ENCODE measurements around the gene ALDH3B1. TPM values are rescaled to one million over a fixed set of nuclear protein-coding genes. Genes with fewer than 3 reads are reported as not detected.

ALDH3B1 gene
- total RNA-seq, 2 donors from 2014 or later = 1.1 TPM

DNA sequence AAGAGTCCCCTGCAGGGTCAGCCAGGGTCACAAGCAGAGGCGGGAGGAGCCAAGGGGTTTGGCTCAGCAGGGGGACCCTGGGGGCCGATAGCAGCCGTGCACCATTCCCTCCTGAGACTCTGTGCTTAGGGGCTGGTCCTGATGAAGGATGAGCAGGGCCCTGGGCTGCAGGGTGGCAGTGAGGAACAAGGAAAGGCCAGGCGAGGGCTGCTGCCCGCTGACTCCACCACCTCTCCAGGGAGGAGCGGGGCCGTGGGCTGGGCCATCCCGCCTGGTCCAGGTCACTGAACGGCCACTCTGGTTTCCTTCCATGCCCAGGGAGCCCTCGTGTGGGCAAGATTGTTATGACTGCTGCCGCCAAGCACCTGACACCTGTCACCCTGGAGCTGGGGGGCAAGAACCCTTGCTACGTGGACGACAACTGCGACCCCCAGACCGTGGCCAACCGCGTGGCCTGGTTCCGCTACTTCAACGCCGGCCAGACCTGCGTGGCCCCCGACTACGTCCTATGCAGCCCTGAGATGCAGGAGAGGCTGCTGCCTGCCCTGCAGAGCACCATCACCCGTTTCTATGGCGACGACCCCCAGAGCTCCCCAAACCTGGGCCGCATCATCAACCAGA is 11.2 kb downstream of the ALDH3B1 start:
- Mint-ChIP-seq H3K36me3 (ENCODE audit: low read depth) (no peaks in the 10 kb centered on the region), H3K27me3 (peaks cover 5% of the 10 kb centered on the region), H3K4me3 (no peak overlapping the region), H3K4me1 (no peaks in the 10 kb centered on the region), H3K27ac (no peak overlapping the region)
- no peak for ATAC-seq
- H3K9me3 ChIP-seq (ENCODE audit: control insufficient read depth, low read length, poor library complexity, severe bottlenecking) = no peaks in the 10 kb centered on the region
- DNase-seq = no peak

DNA sequence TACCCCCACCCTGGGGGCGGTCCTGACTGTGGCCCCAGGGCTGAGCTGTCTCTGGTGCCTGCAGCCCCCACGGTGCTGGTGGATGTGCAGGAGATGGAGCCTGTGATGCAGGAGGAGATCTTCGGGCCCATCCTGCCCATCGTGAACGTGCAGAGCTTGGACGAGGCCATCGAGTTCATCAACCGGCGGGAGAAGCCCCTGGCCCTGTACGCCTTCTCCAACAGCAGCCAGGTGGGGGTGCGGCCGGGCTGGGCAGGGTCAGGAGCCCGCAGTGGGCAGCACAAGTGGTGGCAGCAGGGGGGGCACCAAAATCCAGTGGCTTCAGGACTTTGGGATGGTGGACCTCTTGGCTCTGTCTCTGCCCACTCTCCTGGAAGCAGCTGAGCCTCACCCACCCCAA is 12.4 kb downstream of the ALDH3B1 start:
- Mint-ChIP-seq H3K36me3 (ENCODE audit: low read depth) (no peaks in the 10 kb centered on the region), H3K27ac (no peak overlapping the region), H3K4me1 (no peaks in the 10 kb centered on the region), H3K27me3 (peaks cover 5% of the 10 kb centered on the region), H3K4me3 (no peak overlapping the region)
- ATAC-seq = no peak
- no peaks in the 10 kb centered on the region for H3K9me3 ChIP-seq (ENCODE audit: control insufficient read depth, low read length, poor library complexity, severe bottlenecking)
- DNase-seq = no peak

DNA sequence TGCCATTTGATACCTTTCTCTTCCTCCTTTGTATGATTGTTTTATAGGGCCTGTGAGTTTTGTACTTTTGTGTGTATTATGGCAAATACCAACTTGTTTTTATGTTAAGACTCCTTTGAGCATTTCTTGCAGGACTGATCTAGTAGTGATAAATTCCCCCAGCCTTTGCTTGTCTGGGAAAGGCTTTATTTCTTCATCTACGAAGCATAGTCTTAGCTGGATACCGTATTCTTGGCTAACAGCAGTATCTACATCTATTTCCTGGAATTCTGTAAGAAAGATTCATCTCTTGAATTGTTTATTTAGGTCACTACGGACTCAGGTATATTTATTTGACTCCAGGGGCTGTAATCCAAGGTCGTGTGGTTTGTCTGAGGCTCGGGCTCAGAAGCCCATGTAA is 14.4 kb downstream of the ALDH3B1 start:
- no peaks in the 10 kb centered on the region for H3K9me3 ChIP-seq (ENCODE audit: control insufficient read depth, low read length, poor library complexity, severe bottlenecking)
- peaks cover 5% of the 10 kb centered on the region for H3K4me1 Mint-ChIP-seq
- DNase-seq (no peak), ATAC-seq (no peak)
- peaks cover 5% of the 10 kb centered on the region for H3K27me3 Mint-ChIP-seq
- no peaks in the 10 kb centered on the region for H3K36me3 Mint-ChIP-seq (ENCODE audit: low read depth)
- no peak overlapping the region for H3K4me3 Mint-ChIP-seq
- H3K27ac Mint-ChIP-seq = no peak overlapping the region

DNA sequence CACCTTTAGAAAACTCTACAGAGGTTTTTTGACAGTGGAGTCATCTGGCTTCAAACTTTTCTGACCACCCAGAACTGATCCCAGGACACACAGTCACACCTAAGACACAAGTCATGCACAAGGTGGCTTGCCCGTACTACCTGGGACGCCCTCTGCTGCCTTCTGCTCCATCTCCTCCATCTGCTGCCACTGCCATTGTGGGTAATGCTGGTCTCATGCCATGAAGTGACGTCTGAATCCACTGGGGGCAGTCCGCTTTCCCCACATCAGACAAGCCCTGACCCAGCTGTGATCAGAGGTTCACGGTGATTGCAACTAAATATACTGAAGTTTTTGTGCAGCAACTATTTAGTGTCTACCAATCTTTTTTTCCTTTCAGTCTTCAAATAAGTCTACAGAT is 14.9 kb downstream of the ALDH3B1 start:
- H3K9me3 ChIP-seq (ENCODE audit: control insufficient read depth, low read length, poor library complexity, severe bottlenecking) = no peaks in the 10 kb centered on the region
- DNase-seq (no peak), ATAC-seq (peak; percentile 41)
- H3K36me3 Mint-ChIP-seq (ENCODE audit: low read depth) = no peaks in the 10 kb centered on the region
- no peak overlapping the region for H3K4me3 Mint-ChIP-seq
- peaks cover 5% of the 10 kb centered on the region for H3K27me3 Mint-ChIP-seq
- no peak overlapping the region for H3K27ac Mint-ChIP-seq
- peaks cover 9% of the 10 kb centered on the region for H3K4me1 Mint-ChIP-seq

DNA sequence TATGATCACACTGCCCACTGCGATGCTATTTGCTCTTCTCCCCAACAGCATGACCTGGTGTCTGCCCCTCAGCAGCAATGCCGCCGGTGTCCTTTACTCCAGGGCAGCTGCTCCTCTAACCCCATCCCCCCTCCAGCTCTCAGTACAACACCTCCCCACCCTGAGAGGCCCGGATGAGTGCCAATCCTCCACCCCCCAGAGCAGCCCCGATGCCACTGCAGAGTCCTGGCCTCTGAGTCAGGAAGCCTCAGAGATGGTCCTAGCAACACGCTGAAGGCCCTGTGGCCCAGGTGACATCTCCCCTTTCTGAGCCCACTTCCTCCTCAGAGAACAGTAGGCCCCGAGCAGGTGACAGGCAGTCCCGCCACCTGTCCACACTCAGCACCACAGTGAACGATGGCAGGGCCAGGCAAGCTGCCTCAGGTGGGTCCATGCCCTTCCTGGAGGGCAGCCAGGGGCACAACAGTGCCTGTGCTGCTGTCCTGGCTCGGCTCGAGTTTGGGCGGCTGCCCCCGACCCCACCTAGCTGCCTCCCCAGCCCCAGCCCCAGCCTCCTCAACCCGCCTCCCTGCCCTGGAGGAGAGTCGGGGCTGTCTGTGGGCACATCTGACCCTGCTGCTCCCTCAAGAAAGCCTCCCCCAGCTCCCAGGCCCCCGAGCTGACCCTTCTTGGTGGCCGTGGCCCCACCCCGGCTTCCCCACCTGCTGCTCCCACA is 16.4 kb downstream of the ALDH3B1 start:
- Mint-ChIP-seq H3K27ac (peak overlapping the region; percentile 14), H3K4me3 (no peak overlapping the region), H3K36me3 (ENCODE audit: low read depth) (peaks cover 3% of the 10 kb centered on the region), H3K27me3 (no peaks in the 10 kb centered on the region), H3K4me1 (peaks cover 12% of the 10 kb centered on the region)
- ATAC-seq (no peak), DNase-seq (no peak)
- H3K9me3 ChIP-seq (ENCODE audit: control insufficient read depth, low read length, poor library complexity, severe bottlenecking) = no peaks in the 10 kb centered on the region

DNA sequence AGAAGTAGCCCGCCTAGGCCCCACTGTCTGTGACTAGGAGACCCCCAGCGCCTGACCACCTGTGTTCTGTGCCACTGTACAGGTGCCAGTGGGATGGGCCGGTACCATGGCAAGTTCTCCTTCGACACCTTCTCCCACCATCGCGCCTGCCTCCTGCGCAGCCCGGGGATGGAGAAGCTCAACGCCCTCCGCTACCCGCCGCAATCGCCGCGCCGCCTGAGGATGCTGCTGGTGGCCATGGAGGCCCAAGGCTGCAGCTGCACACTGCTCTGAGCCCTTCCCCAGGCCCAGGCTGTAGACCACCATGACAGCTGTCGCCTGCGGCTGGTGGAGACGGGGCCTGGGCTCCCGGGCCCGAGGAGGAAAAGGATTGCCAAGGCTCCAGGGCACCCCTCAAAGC is 17.5 kb downstream of the ALDH3B1 start:
- Mint-ChIP-seq H3K4me1 (peaks cover 15% of the 10 kb centered on the region), H3K27ac (no peak overlapping the region), H3K36me3 (ENCODE audit: low read depth) (peaks cover 3% of the 10 kb centered on the region), H3K4me3 (no peak overlapping the region), H3K27me3 (no peaks in the 10 kb centered on the region)
- H3K9me3 ChIP-seq (ENCODE audit: control insufficient read depth, low read length, poor library complexity, severe bottlenecking) = no peaks in the 10 kb centered on the region
- DNase-seq (no peak), ATAC-seq (no peak)

DNA sequence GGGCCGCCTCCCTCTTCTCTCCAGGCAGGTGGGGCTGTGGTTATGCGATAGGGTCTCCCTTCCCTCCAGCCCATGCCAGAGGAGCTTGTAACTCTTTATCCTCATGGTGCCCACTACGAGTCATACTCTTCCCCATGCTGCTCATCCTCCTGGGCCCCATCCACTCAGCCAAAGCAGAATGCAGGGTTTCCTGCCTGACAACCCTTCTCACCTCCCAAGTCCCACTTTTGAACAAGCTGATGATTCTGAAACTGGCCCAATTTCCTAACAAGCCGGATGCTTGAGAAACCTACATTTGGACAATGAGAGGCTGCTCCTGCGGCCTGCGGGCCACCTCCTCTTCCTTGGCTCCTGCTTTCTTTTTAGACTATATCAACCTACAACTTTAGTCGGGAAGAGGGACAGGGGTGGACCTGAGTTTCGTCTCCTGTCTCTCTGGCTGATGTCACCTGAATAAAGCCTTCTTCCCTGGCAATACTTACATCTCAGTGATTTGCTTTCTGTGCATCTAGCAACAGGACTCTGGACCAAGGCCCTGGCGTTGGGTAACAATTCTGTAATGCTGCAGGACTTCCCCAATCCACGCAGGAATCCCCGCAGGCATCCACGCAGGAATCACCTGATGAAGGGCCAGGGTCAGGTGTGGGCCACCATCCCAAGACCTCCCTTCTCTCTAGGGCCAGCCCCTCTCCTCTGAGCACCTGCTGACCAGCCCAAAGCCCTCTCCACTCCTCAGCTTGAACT is 18.8 kb downstream of the ALDH3B1 start:
- ATAC-seq (no peak), DNase-seq (no peak)
- Mint-ChIP-seq H3K4me3 (no peak overlapping the region), H3K36me3 (ENCODE audit: low read depth) (peaks cover 3% of the 10 kb centered on the region), H3K27ac (no peak overlapping the region), H3K27me3 (no peaks in the 10 kb centered on the region), H3K4me1 (peaks cover 15% of the 10 kb centered on the region)
- H3K9me3 ChIP-seq (ENCODE audit: control insufficient read depth, low read length, poor library complexity, severe bottlenecking) = no peaks in the 10 kb centered on the region

DNA sequence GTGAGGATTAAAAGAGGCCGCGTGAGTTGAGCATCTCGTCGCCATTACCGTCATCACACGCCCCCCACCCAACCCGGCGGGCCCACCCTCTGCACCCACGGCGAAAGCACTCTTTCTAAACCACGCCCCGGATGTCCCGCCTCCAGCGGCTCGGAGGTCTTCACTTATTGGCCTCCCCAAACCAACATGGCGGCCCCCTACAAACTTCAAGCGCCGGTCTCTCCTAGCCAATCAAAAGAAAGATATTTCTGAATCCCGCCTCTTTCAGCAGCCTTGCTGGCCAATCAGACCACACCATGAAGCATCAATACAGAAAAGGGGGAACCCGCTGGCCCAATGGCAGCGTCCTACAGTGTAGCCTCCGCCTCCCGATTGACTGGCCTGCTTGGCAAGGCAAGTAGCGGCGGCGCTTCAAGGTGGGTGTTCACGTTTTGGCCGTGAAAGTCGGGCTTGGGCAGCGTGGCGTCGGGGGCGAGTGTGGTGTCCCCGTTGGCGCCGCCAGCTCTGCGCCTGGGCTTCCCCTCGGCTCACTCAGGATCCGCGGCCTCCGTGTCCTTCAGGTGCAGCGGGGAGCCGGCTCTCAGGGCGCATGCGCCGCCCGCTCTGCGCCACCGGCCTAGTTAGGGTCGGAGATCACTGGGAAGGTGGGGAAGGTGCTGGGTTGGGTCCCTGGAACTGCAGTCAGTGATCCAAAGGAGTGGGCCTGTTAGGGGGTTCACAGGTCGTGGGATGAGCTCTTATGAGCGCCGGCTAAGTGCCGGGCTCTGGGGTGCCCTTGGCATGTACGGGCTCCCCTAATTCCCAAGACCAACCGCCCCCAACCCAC is 20.4 kb downstream of the ALDH3B1 start, which contains the start of gene NDUFS8:
Gene NDUFS8, plus strand, starts transcription at position 364 of the 826 bp plus-strand sequence. CDS start 1,471 bp downstream, outside the sequence.
- H3K27me3 Mint-ChIP-seq = no peaks in the 10 kb centered on the region

DNA sequence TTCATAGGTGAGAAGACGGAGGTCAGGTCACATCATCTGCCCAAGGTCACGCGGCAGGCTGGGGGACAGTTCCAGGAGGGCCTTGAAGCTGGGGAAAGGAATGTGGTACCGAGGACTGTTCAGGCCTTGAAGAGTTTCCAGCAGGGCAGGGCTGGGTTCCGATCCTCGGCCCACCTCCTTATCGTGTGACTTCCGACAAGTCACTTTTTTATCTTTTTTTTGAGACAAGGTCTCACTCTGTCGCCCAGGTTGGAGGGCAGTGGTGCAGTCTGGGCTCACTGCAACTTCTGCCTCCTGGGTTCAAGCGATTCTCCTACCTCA is 21.0 kb downstream of the ALDH3B1 start:
- Mint-ChIP-seq H3K4me1 (peaks cover 17% of the 10 kb centered on the region), H3K27ac (peak overlapping the region; percentile 96), H3K4me3 (peak overlapping the region; percentile 97), H3K36me3 (ENCODE audit: low read depth) (peaks cover 3% of the 10 kb centered on the region), H3K27me3 (no peaks in the 10 kb centered on the region)
- no peaks in the 10 kb centered on the region for H3K9me3 ChIP-seq (ENCODE audit: control insufficient read depth, low read length, poor library complexity, severe bottlenecking)
- DNase-seq (no peak), ATAC-seq (no peak)

More for the DNA sequence above, 20.4 kb downstream of the ALDH3B1 start, which contains the start of gene NDUFS8:
- H3K9me3 ChIP-seq (ENCODE audit: control insufficient read depth, low read length, poor library complexity, severe bottlenecking) = no peaks in the 10 kb centered on the region
- Mint-ChIP-seq H3K27ac (peak within 1 kb of the TSS; percentile 96), H3K36me3 (ENCODE audit: low read depth) (peaks cover 3% of the 10 kb centered on the region), H3K4me3 (peak within 1 kb of the TSS; percentile 97), H3K4me1 (peaks cover 15% of the 10 kb centered on the region)
- DNase-seq (peak; percentile 91 to 94 (median 92)), ATAC-seq (peak; percentile 97)

DNA sequence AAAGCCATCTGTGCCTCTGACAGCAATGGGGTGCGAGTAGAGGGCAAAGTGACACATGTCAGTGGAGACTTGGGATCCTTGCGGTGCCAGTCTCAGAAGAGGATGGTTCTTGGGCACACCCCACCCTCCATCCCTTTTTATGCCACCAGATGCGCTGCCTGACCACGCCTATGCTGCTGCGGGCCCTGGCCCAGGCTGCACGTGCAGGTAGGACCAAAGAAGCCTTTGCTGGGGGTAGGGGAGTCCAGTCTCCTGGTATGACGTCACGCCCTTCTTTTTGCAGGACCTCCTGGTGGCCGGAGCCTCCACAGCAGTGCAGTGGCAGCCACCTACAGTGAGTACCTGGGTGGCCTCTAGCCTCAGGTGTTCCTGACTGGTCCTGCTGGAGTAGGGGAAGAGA is 21.9 kb downstream of the ALDH3B1 start:
- Mint-ChIP-seq H3K4me3 (peak overlapping the region; percentile 97), H3K36me3 (ENCODE audit: low read depth) (peaks cover 3% of the 10 kb centered on the region), H3K27ac (peak overlapping the region; percentile 96), H3K27me3 (no peaks in the 10 kb centered on the region), H3K4me1 (peaks cover 22% of the 10 kb centered on the region)
- H3K9me3 ChIP-seq (ENCODE audit: control insufficient read depth, low read length, poor library complexity, severe bottlenecking) = no peaks in the 10 kb centered on the region
- no peak for ATAC-seq
- DNase-seq = no peak

DNA sequence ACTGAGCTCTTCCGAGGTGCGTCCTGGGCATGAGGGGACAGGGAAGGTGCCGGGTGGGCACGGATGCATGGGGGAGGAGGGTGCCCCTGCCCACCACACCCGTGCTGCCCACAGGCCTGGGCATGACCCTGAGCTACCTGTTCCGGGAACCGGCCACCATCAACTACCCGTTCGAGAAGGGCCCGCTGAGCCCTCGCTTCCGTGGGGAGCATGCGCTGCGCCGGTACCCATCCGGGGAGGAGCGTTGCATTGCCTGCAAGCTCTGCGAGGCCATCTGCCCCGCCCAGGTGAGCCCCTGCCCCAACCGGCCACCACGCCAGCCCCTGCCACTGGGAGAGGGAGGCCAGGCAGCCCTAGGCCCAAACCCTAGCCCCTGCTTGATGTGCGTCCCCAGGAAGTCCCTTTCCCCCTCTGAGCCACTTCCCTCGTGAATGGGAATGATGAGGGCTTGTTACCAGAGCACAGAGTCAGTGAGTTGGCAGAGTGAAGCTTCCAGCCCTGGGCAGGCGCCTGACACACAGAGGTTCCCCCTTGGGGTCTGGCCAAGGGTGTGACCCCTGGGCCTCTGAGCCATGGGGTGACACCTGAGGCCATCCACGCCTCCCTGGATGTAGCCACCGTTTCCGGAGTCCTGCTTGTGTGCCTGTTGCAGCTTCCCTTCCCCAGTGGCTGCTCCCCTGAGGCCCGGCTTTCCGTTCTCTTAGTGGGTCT is 23.0 kb downstream of the ALDH3B1 start:
- Mint-ChIP-seq H3K4me3 (no peak overlapping the region), H3K36me3 (ENCODE audit: low read depth) (peaks cover 3% of the 10 kb centered on the region), H3K4me1 (peaks cover 24% of the 10 kb centered on the region), H3K27ac (no peak overlapping the region), H3K27me3 (no peaks in the 10 kb centered on the region)
- DNase-seq (no peak), ATAC-seq (no peak)
- no peaks in the 10 kb centered on the region for H3K9me3 ChIP-seq (ENCODE audit: control insufficient read depth, low read length, poor library complexity, severe bottlenecking)

DNA sequence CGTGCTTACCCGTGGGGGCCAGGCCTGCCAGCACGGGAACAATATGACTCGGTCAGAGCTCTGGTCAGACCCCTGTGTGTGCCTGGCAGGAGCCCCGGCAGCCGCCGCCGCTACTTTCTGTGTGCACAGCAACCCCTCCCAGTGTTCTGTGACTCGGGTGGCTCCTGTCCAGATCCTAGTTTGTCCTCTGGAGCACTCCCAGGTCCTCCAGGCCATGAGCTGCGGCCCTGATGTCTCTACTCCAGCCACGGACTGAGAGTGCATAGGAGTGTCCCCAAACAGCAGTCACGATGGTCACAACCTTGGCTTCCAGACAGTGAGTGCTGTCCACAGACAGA is 23.6 kb downstream of the ALDH3B1 start:
- H3K4me1 Mint-ChIP-seq = peaks cover 24% of the 10 kb centered on the region
- no peak overlapping the region for H3K4me3 Mint-ChIP-seq
- H3K9me3 ChIP-seq (ENCODE audit: control insufficient read depth, low read length, poor library complexity, severe bottlenecking) = no peaks in the 10 kb centered on the region
- no peaks in the 10 kb centered on the region for H3K27me3 Mint-ChIP-seq
- peaks cover 3% of the 10 kb centered on the region for H3K36me3 Mint-ChIP-seq (ENCODE audit: low read depth)
- DNase-seq (no peak), ATAC-seq (no peak)
- H3K27ac Mint-ChIP-seq = no peak overlapping the region
